HEK293 (cell line): Measurements from ENCODE around the gene AXDND1.

Experiments used
- CTCF ChIA-PET: fragments of 350-600 bp; formaldehyde crosslinking; extraction: SDS; loops from one replicate; lab custom pipeline; 2021; ENCODE audit warnings: antibody characterized with exemption; lab: Yijun Ruan, JAX
- POLR2A ChIA-PET: fragments of 300-600 bp; formaldehyde crosslinking; extraction: SDS; loops from one replicate; lab custom pipeline; 2020; ENCODE audit warnings: antibody characterized with exemption, inconsistent platforms; lab: Yijun Ruan, JAX
- H3K27ac ChIP-seq: fragments of 200-500 bp; sonication (Bioruptor generic); 2 replicates; pipeline ENCODE4 v1.5.1; 2014; ENCODE audit warnings: low read depth, low read length, control low read depth, inconsistent platforms; ENCODE audit errors: extremely low read depth
- H3K36me3 ChIP-seq, 2 experiments: fragments of 200-500 bp in 1 of 2; sonication (Bioruptor generic) in 1 of 2; 1 replicate in 1 of 2; 2 replicates in 1 of 2; pipeline ENCODE4 v1.5.1; 2014 to 2017; ENCODE audit warnings: inconsistent platforms in 2 of 2, low read length in 2 of 2; ENCODE audit not compliant: control insufficient read depth in 2 of 2, insufficient read depth in 1 of 2
- H3K4me1 ChIP-seq: fragments of 200-500 bp; sonication (Bioruptor generic); 2 replicates; pipeline ENCODE4 v1.5.1; 2014; ENCODE audit warnings: mild to moderate bottlenecking, low read length, inconsistent platforms; ENCODE audit not compliant: control insufficient read depth, insufficient read depth
- H3K4me3 ChIP-seq: 2 replicates; pipeline ENCODE4 v1.5.1; 2011; ENCODE audit warnings: low read depth, mild to moderate bottlenecking, control low read depth, low read length, moderate library complexity
- H3K9me3 ChIP-seq: fragments of 200-500 bp; sonication (Bioruptor generic); 2 replicates; pipeline ENCODE4 v1.5.1; 2014; ENCODE audit warnings: low read depth, low read length, inconsistent platforms; ENCODE audit not compliant: control insufficient read depth, insufficient read depth
- KLF17 ChIP-seq: fragments of 450-650 bp; formaldehyde crosslinking; IDR thresholded peaks from 2 replicates; pipeline ENCODE4 v1.5.1; 2016; ENCODE audit warnings: missing biosample characterization, missing genetic modification characterization
- TCF7L2 ChIP-seq: IDR thresholded peaks from 2 replicates; pipeline ENCODE4 v1.6.1; 2011; ENCODE audit warnings: low read depth, mild to moderate bottlenecking, inconsistent platforms, low read length, moderate library complexity, borderline replicate concordance
- ZNF114 ChIP-seq: fragments of 450-650 bp; formaldehyde crosslinking; IDR thresholded peaks from 2 replicates; pipeline ENCODE4 v1.5.0; 2017; ENCODE audit warnings: missing biosample characterization, missing genetic modification characterization
- ZNF132 ChIP-seq: fragments of 450-650 bp; formaldehyde crosslinking; IDR thresholded peaks from 2 replicates; pipeline ENCODE4 v1.5.1; 2017; ENCODE audit warnings: missing biosample characterization, missing genetic modification characterization, borderline replicate concordance
- ZNF138 ChIP-seq: fragments of 450-650 bp; formaldehyde crosslinking; IDR thresholded peaks from 2 replicates; pipeline ENCODE4 v1.5.1; 2016; ENCODE audit warnings: missing biosample characterization, missing genetic modification characterization, borderline replicate concordance
- ZNF148 ChIP-seq: fragments of 450-650 bp; formaldehyde crosslinking; IDR thresholded peaks from 2 replicates; pipeline ENCODE4 v1.5.0; 2017; ENCODE audit warnings: missing biosample characterization, missing genetic modification characterization, borderline replicate concordance
- ZNF174 ChIP-seq: fragments of 450-650 bp; formaldehyde crosslinking; IDR thresholded peaks from 2 replicates; pipeline ENCODE4 v1.5.0; 2017; ENCODE audit warnings: missing biosample characterization, mild to moderate bottlenecking, missing genetic modification characterization
- ZNF488 ChIP-seq: fragments of 450-650 bp; formaldehyde crosslinking; IDR thresholded peaks from 2 replicates; pipeline ENCODE4 v1.5.1; 2016; ENCODE audit warnings: missing biosample characterization, missing genetic modification characterization
- ZNF513 ChIP-seq: fragments of 450-650 bp; IDR thresholded peaks from 2 replicates; pipeline ENCODE4 v1.5.1; 2018; ENCODE audit warnings: missing biosample characterization, missing genetic modification characterization
- ZNF514 ChIP-seq: fragments of 450-650 bp; formaldehyde crosslinking; IDR thresholded peaks from 2 replicates; pipeline ENCODE4 v1.5.1; 2016; ENCODE audit warnings: missing biosample characterization, missing genetic modification characterization
- ZNF530 ChIP-seq: fragments of 450-650 bp; formaldehyde crosslinking; IDR thresholded peaks from 2 replicates; pipeline ENCODE4 v1.5.1; 2016; ENCODE audit warnings: low read depth, missing biosample characterization, missing genetic modification characterization
- ZNF555 ChIP-seq: fragments of 450-650 bp; formaldehyde crosslinking; conservative IDR thresholded peaks from 2 replicates; pipeline ENCODE4 v1.5.1; 2017; ENCODE audit warnings: missing biosample characterization, mild to moderate bottlenecking, missing genetic modification characterization, inconsistent platforms
- ZNF560 ChIP-seq: fragments of 450-650 bp; formaldehyde crosslinking; IDR thresholded peaks from 2 replicates; pipeline ENCODE4 v1.5.1; 2017; ENCODE audit warnings: missing biosample characterization, missing genetic modification characterization, borderline replicate concordance
- ZNF596 ChIP-seq: fragments of 450-650 bp; IDR thresholded peaks from 2 replicates; pipeline ENCODE4 v1.5.0; 2018; ENCODE audit warnings: missing biosample characterization, mild to moderate bottlenecking, missing genetic modification characterization, moderate library complexity
- ZNF610 ChIP-seq: fragments of 450-650 bp; formaldehyde crosslinking; IDR thresholded peaks from 2 replicates; pipeline ENCODE4 v1.5.1; 2016; ENCODE audit warnings: missing biosample characterization, missing genetic modification characterization, borderline replicate concordance
- ZNF629 ChIP-seq: fragments of 450-650 bp; formaldehyde crosslinking; IDR thresholded peaks from 2 replicates; pipeline ENCODE4 v1.5.1; 2017; ENCODE audit warnings: missing biosample characterization, missing genetic modification characterization
- ZSCAN30 ChIP-seq: fragments of 450-650 bp; IDR thresholded peaks from 2 replicates; pipeline ENCODE4 v1.5.1; 2018; ENCODE audit warnings: missing biosample characterization, mild to moderate bottlenecking, missing genetic modification characterization, moderate library complexity
- TF ChIP-seq, protein P1 (sequence below): fragments of 450-650 bp; formaldehyde crosslinking; IDR thresholded peaks from 2 replicates; pipeline ENCODE4 v1.5.1; 2016; ENCODE audit warnings: missing biosample characterization, missing genetic modification characterization
- TF ChIP-seq, protein P2 (sequence below): fragments of 450-650 bp; formaldehyde crosslinking; IDR thresholded peaks from 2 replicates; pipeline ENCODE4 v1.5.1; 2016; ENCODE audit warnings: missing biosample characterization, missing genetic modification characterization, borderline replicate concordance

The AXDND1 gene

DNA sequence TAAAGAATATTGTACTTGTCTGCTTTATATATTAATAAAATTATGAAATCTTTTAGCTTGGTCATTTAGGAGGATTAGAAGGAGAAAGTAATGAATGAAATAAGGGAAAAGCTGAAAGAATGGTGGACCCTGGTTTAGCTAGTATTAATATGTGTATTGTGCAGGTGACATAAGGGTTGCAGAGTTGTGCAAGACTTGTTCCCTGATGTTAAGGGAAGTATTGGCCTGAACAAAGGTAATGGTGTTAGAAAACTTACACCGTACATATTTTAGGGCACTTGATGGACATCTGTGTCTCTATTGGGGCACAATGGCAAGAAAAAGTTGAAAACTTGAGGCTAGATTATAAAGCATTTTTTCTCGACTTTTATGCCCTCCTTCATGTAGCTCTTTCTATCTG lies 39.9 kb upstream of the AXDND1 start:
- H3K27ac ChIP-seq, result no peak overlapping the region
- ChIA-PET CTCF (interaction anchor here (0.7 kb wide), 1 partner anchor 249 kb away, joined by 3 read pairs; no protein-coding TSS in a partner anchor), POLR2A (no interaction called here)
- peaks cover 0 to 35% of the 10 kb centered on the region in 2 experiments; a peak in 2 of 3 replicates for H3K36me3 ChIP-seq
- H3K4me1 ChIP-seq, result no peaks in the 10 kb centered on the region
- H3K9me3 ChIP-seq, result no peaks in the 10 kb centered on the region
- TF ChIP-seq ZNF555 (no peak), ZNF138 (tag by site-specific recombination) (no peak), ZNF596 (no peak), ZNF174 (tag by site-specific recombination) (no peak), ZNF530 (no peak)
- TF ChIP-seq, protein P1, sequence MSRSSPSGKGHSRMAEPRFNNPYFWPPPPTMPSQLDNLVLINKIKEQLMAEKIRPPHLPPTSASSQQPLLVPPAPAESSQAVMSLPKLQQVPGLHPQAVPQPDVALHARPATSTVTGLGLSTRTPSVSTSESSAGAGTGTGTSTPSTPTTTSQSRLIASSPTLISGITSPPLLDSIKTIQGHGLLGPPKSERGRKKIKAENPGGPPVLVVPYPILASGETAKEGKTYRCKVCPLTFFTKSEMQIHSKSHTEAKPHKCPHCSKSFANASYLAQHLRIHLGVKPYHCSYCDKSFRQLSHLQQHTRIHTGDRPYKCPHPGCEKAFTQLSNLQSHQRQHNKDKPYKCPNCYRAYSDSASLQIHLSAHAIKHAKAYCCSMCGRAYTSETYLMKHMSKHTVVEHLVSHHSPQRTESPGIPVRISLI (tag by site-specific recombination), result no peak
- H3K4me3 ChIP-seq, result no peak overlapping the region

- Histone ChIP-seq H3K4me3 (no peak overlapping the region), H3K4me1 (no peaks in the 10 kb centered on the region), H3K9me3 (no peaks in the 10 kb centered on the region), H3K36me3 (peaks cover 0 to 29% of the 10 kb centered on the region in 2 experiments; a peak in 2 of 3 replicates), H3K27ac (no peak overlapping the region)
- ChIA-PET POLR2A (no interaction called here), CTCF (no interaction called here)
- TF ChIP-seq ZNF514 (tag by site-specific recombination), result no peak
- TF ChIP-seq ZNF114, result no peak
- TF ChIP-seq, protein P2, sequence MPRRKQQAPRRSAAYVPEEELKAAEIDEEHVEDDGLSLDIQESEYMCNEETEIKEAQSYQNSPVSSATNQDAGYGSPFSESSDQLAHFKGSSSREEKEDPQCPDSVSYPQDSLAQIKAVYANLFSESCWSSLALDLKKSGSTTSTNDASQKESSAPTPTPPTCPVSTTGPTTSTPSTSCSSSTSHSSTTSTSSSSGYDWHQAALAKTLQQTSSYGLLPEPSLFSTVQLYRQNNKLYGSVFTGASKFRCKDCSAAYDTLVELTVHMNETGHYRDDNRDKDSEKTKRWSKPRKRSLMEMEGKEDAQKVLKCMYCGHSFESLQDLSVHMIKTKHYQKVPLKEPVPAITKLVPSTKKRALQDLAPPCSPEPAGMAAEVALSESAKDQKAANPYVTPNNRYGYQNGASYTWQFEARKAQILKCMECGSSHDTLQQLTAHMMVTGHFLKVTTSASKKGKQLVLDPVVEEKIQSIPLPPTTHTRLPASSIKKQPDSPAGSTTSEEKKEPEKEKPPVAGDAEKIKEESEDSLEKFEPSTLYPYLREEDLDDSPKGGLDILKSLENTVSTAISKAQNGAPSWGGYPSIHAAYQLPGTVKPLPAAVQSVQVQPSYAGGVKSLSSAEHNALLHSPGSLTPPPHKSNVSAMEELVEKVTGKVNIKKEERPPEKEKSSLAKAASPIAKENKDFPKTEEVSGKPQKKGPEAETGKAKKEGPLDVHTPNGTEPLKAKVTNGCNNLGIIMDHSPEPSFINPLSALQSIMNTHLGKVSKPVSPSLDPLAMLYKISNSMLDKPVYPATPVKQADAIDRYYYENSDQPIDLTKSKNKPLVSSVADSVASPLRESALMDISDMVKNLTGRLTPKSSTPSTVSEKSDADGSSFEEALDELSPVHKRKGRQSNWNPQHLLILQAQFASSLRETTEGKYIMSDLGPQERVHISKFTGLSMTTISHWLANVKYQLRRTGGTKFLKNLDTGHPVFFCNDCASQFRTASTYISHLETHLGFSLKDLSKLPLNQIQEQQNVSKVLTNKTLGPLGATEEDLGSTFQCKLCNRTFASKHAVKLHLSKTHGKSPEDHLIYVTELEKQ (tag by site-specific recombination), result no peak
- TF ChIP-seq ZNF132 (tag by site-specific recombination), result no peak
- no peak for TF ChIP-seq TCF7L2
- no peak for TF ChIP-seq ZNF513 (tag by site-specific recombination)
- no peak for TF ChIP-seq ZNF488
- TF ChIP-seq ZSCAN30 (tag by site-specific recombination), result no peak
- TF ChIP-seq ZNF560 (tag by site-specific recombination), result no peak
- no peak for TF ChIP-seq ZNF610 (tag by site-specific recombination)
- no peak for TF ChIP-seq ZNF148
- TF ChIP-seq ZNF629 (tag by site-specific recombination), result no peak
- TF ChIP-seq KLF17 (tag by site-specific recombination), result no peak
These were observed 39.0 kb upstream of the AXDND1 start for GRCh38 chr1:179326746-179327145.
